B cell (primary cell): ENCODE results near the gene GAPT. TPM values are rescaled to one million over a fixed set of nuclear protein-coding genes. Genes with fewer than 3 reads are reported as not detected.

Experiments used
- ATAC-seq: fragments of 200-7000 bp; cut with Tn5 transposase; one replicate; pipeline ENCODE4 v1.10.0; 2021; ENCODE audit warnings: low read depth, mild to moderate bottlenecking, moderate number of reproducible peaks, moderate library complexity
- CTCF ChIA-PET: fragments of 350-600 bp; sonication (Branson Sonifier 250); formaldehyde crosslinking; loops from one replicate; lab custom pipeline; 2021; ENCODE audit warnings: antibody characterized with exemption, inconsistent platforms; lab: Charles Lee
- POLR2A ChIA-PET: fragments of 350-600 bp; sonication (Branson Sonifier 250); formaldehyde crosslinking; loops from one replicate; lab custom pipeline; 2021; ENCODE audit warnings: antibody characterized with exemption; lab: Charles Lee
- DNase-seq: peaks from one replicate; pipeline ENCODE4 v3.0.0; 2013
- H2AFZ ChIP-seq: 2 replicates; pipeline ENCODE4 v1.6.1; 2012; ENCODE audit warnings: mild to moderate bottlenecking, low read depth, low read length; ENCODE audit not compliant: insufficient read depth, poor library complexity, severe bottlenecking
- H3K27ac ChIP-seq, 2 donors: 1 replicate in 1 of 2; 2 replicates in 1 of 2; pipeline ENCODE4 v1.5.1; 2012 to 2013; ENCODE audit warnings: low read length in 2 of 2, mild to moderate bottlenecking in 2 of 2, moderate library complexity in 1 of 2
- H3K27me3 ChIP-seq, 4 experiments: fragments of 200-600 bp in 1 of 4; sonication (generic) in 1 of 4; replicated peaks in 1 of 4; 1 replicate in 2 of 4; 2 replicates in 2 of 4; pipeline versions ENCODE4 v1.6.1 to v1.7.0; 2013 to 2016; ENCODE audit warnings: low read length in 3 of 4, mild to moderate bottlenecking in 2 of 4, mixed read lengths in 1 of 4, moderate library complexity in 1 of 4; ENCODE audit not compliant: insufficient read depth in 4 of 4, control insufficient read depth in 3 of 4; ENCODE audit errors: control extremely low read depth in 1 of 4
- H3K36me3 ChIP-seq, 2 experiments: replicated peaks in 1 of 2; 1 replicate in 1 of 2; 2 replicates in 1 of 2; pipeline versions ENCODE4 v1.6.1 to v1.7.1; 2013; ENCODE audit warnings: low read length in 1 of 2; ENCODE audit not compliant: insufficient read depth in 2 of 2, control insufficient read depth in 1 of 2; ENCODE audit errors: control extremely low read depth in 1 of 2, extremely low read depth in 1 of 2
- H3K4me1 ChIP-seq, 2 donors: fragments of 200-600 bp in 1 of 2; sonication (generic) in 1 of 2; 1 replicate in 1 of 2; 2 replicates in 1 of 2; pipeline versions ENCODE4 v1.5.1 to v1.6.1; 2013 to 2017; ENCODE audit warnings: low read length in 2 of 2; ENCODE audit not compliant: control insufficient read depth in 2 of 2, insufficient read depth in 2 of 2
- H3K4me2 ChIP-seq: replicated peaks from 2 replicates; pipeline ENCODE3; 2012; ENCODE audit warnings: mild to moderate bottlenecking, low read depth, low read length; ENCODE audit not compliant: poor library complexity, severe bottlenecking
- H3K4me3 ChIP-seq, 5 experiments: fragments of 200-600 bp in 1 of 5; sonication (generic) in 1 of 5; 1 replicate in 3 of 5; 2 replicates in 2 of 5; pipeline versions ENCODE4 v1.5.1 to v1.7.0; 2011 to 2016; ENCODE audit warnings: low read length in 4 of 5, mild to moderate bottlenecking in 4 of 5, low read depth in 2 of 5, control low read depth in 1 of 5, moderate library complexity in 1 of 5; ENCODE audit not compliant: insufficient read depth in 1 of 5; ENCODE audit errors: control extremely low read depth in 1 of 5, extremely low read depth in 1 of 5
- H3K79me2 ChIP-seq: fragments of 200-600 bp; sonication (generic); one replicate; pipeline ENCODE4 v1.6.0; 2016; ENCODE audit warnings: low read length; ENCODE audit not compliant: control insufficient read depth, insufficient read depth
- H3K9ac ChIP-seq: fragments of 200-600 bp; sonication (generic); 2 replicates; pipeline ENCODE4 v1.6.1; 2017; ENCODE audit warnings: mild to moderate bottlenecking, low read length, moderate library complexity
- H3K9me3 ChIP-seq, 3 donors: one replicate each; pipeline versions ENCODE4 v1.6.1 to v1.7.1; 2013; ENCODE audit warnings: low read length in 2 of 3; ENCODE audit not compliant: control insufficient read depth in 2 of 3, insufficient read depth in 1 of 3; ENCODE audit errors: control extremely low read depth in 1 of 3
- H4K20me1 ChIP-seq: 2 replicates; pipeline ENCODE4 v1.6.0; 2012; ENCODE audit warnings: mild to moderate bottlenecking, low read length; ENCODE audit not compliant: insufficient read depth, control insufficient read depth, poor library complexity, severe bottlenecking
- H3K27ac Mint-ChIP-seq: one replicate; pipeline ENCODE4 v1.8.0; 2021; ENCODE audit warnings: mixed read lengths
- H3K27me3 Mint-ChIP-seq: one replicate; pipeline ENCODE4 v1.8.0; 2021; ENCODE audit warnings: mixed read lengths
- H3K4me1 Mint-ChIP-seq: one replicate; pipeline ENCODE4 v1.8.0; 2021; ENCODE audit warnings: mixed read lengths
- H3K4me3 Mint-ChIP-seq: one replicate; pipeline ENCODE4 v1.8.0; 2021; ENCODE audit warnings: mixed read lengths
- H3K9me3 Mint-ChIP-seq: one replicate; pipeline ENCODE4 v1.8.0; 2022; ENCODE audit warnings: mixed read lengths; ENCODE audit not compliant: insufficient read depth
- EZH2 ChIP-seq: IDR thresholded peaks from 2 replicates; pipeline ENCODE4 v1.6.1; 2012; ENCODE audit warnings: borderline replicate concordance, low read depth, mild to moderate bottlenecking, moderate library complexity, low read length; ENCODE audit not compliant: insufficient read depth, poor library complexity, severe bottlenecking
- WGBS: methylation state at CpG from one replicate; pipeline ENCODE4 v1.1.5; 2013; ENCODE audit warnings: missing lambda C conversion rate; ENCODE audit not compliant: insufficient coverage; 5-methylcytosine and 5-hydroxymethylcytosine counted together
- intact Hi-C: fragments of 100-400 bp; cut with micrococcal nuclease; formaldehyde crosslinking; loops from one replicate; pipeline ENCODE4 v1.10.0; 2022
- polyA plus RNA-seq: library from polyadenylated mRNA; depleted of rRNA; stranded (reverse); fragments of >200 nt; gene quantifications from 2 replicates; pipeline ENCODE4 v1.2.3, GENCODE V29; 2012
- total RNA-seq, 2 donors: library from RNA; stranded (reverse); fragments of 120-200 nt in 1 of 2; gene quantifications; 1 replicate in 1 of 2; 2 replicates in 1 of 2; pipeline versions ENCODE4 v1.2.3 to v1.2.4, GENCODE V29; 2013 to 2022
- TF ChIP-seq, protein P1 (sequence below): fragments of 200-600 bp; IDR thresholded peaks from one replicate; pipeline ENCODE4 v1.8.0; 2022; ENCODE audit warnings: antibody characterized with exemption, mild to moderate bottlenecking

Gene GAPT
- total and polyA plus RNA-seq, 2 donors (not counting 1 experiment from before 2014, with no cell fraction given) = 51.3 to 69.0 TPM

GRCh38 chr5:58457050-58457449, 34.2 kb upstream of the GAPT start:
- CTCF ChIA-PET = interaction anchor here (2.4 kb wide), 1 partner anchor 1158 kb away, joined by 9 read pairs; no protein-coding TSS in a partner anchor
- WGBS = 100% methylated on average over 3 of the region's 4 CpGs
- intact Hi-C loops = no loop called here
- ATAC-seq = no peak
- TF ChIP-seq, protein P1, sequence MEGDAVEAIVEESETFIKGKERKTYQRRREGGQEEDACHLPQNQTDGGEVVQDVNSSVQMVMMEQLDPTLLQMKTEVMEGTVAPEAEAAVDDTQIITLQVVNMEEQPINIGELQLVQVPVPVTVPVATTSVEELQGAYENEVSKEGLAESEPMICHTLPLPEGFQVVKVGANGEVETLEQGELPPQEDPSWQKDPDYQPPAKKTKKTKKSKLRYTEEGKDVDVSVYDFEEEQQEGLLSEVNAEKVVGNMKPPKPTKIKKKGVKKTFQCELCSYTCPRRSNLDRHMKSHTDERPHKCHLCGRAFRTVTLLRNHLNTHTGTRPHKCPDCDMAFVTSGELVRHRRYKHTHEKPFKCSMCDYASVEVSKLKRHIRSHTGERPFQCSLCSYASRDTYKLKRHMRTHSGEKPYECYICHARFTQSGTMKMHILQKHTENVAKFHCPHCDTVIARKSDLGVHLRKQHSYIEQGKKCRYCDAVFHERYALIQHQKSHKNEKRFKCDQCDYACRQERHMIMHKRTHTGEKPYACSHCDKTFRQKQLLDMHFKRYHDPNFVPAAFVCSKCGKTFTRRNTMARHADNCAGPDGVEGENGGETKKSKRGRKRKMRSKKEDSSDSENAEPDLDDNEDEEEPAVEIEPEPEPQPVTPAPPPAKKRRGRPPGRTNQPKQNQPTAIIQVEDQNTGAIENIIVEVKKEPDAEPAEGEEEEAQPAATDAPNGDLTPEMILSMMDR = no peak
- TF ChIP-seq EZH2 = no peak
- peaks cover 11% of the 10 kb centered on the region for H3K4me1 Mint-ChIP-seq
- H3K27ac ChIP-seq = no peak overlapping the region
- no peak overlapping the region for H3K4me3 ChIP-seq
- H3K27ac Mint-ChIP-seq = no peak overlapping the region
- POLR2A ChIA-PET = no interaction called here
- H4K20me1 ChIP-seq = no peaks in the 10 kb centered on the region
- H3K36me3 ChIP-seq = peaks cover 0 to 2% of the 10 kb centered on the region in 2 experiments
- H3K4me3 Mint-ChIP-seq = no peak overlapping the region
- no peaks in the 10 kb centered on the region for H3K79me2 ChIP-seq
- DNase-seq = no peak
- peaks cover 9% of the 10 kb centered on the region for H3K27me3 Mint-ChIP-seq
- peaks cover 0 to 7% (median 3%) of the 10 kb centered on the region in 4 experiments for H3K27me3 ChIP-seq
- no peaks in the 10 kb centered on the region for H3K9me3 ChIP-seq
- no peak overlapping the region for H2AFZ ChIP-seq
- peaks cover 10 to 13% of the 10 kb centered on the region in 2 donors for H3K4me1 ChIP-seq
- no peaks in the 10 kb centered on the region for H3K9me3 Mint-ChIP-seq
- no peak overlapping the region for H3K4me2 ChIP-seq
- H3K9ac ChIP-seq = no peak overlapping the region

- intact Hi-C loops = no loop called here
- peaks cover 13% of the 10 kb centered on the region for H3K4me1 Mint-ChIP-seq
- H3K9me3 ChIP-seq = no peaks in the 10 kb centered on the region
- CTCF ChIA-PET = interaction anchor here (1.0 to 7.9 kb wide), 5 partner anchors 20 to 1159 kb away, joined by 3 to 93 read pairs (median 48); no protein-coding TSS in a partner anchor
- no peaks in the 10 kb centered on the region for H4K20me1 ChIP-seq
- POLR2A ChIA-PET = interaction anchor here (0.7 kb wide), 1 partner anchor 1332 kb away, joined by 4 read pairs; no protein-coding TSS in a partner anchor
- H3K27me3 Mint-ChIP-seq = peaks cover 3% of the 10 kb centered on the region
- no peak for ATAC-seq
- TF ChIP-seq, protein P1 = no peak
- no peak for TF ChIP-seq EZH2
- no peaks in the 10 kb centered on the region for H3K9me3 Mint-ChIP-seq
- no peak overlapping the region for H3K4me3 ChIP-seq
- H3K27ac Mint-ChIP-seq = no peak overlapping the region
- 100% methylated on average over 1 of the region's 7 CpGs for WGBS
- H3K36me3 ChIP-seq = peaks cover 0 to 2% of the 10 kb centered on the region in 2 experiments
- peak overlapping the region; percentile 87 for H3K4me3 Mint-ChIP-seq
- peaks cover 10 to 13% of the 10 kb centered on the region in 2 donors for H3K4me1 ChIP-seq
- no peak overlapping the region for H3K27ac ChIP-seq
- peaks cover 0 to 7% (median 3%) of the 10 kb centered on the region in 4 experiments for H3K27me3 ChIP-seq
- no peaks in the 10 kb centered on the region for H3K79me2 ChIP-seq
- no peak for DNase-seq
- H2AFZ ChIP-seq = no peak overlapping the region
- peak overlapping the region; percentile 94 for H3K4me2 ChIP-seq
- H3K9ac ChIP-seq = no peak overlapping the region
Observed at GRCh38 chr5:58458141-58458742, 33.0 kb upstream of the GAPT start.
